Endothelial cell of umbilical vein (primary cell): ENCODE measurements around the gene TBC1D5. TPM values are rescaled to one million over a fixed set of nuclear protein-coding genes. Genes with fewer than 3 reads are reported as not detected.

Source experiments
- BruUV-seq: library from RNA; stranded (reverse); fragments of 400-500 nt; replicated peaks from 2 replicates; lab custom pipeline; 2021; lab: Mats Ljungman, UMichigan
- CTCF ChIA-PET: fragments of 300-600, 350-600 bp; sonication (Branson Sonifier 250); formaldehyde crosslinking; loops from one replicate; lab custom pipeline; 2021; ENCODE audit warnings: antibody characterized with exemption, inconsistent platforms; lab: Charles Lee
- POLR2A ChIA-PET: fragments of 300-600, 350-600 bp; sonication (Branson Sonifier 250); formaldehyde crosslinking; loops from one replicate; lab custom pipeline; 2021; ENCODE audit warnings: antibody characterized with exemption, inconsistent platforms; lab: Charles Lee
- DNase-seq: peaks from one replicate; pipeline ENCODE4 v3.0.0-alpha.2; 2011; ENCODE audit warnings: low read depth, low spot score
- FAIRE-seq: peaks from 2 replicates; lab custom pipeline; 2011; peaks lifted over from hg19 to GRCh38; lab: Jason Lieb, UNC
- H2AFZ ChIP-seq: 2 replicates; pipeline ENCODE4 v1.6.0; 2012; ENCODE audit warnings: low read depth, low read length, control low read depth, inconsistent platforms
- H3K27ac ChIP-seq: 2 replicates; pipeline ENCODE4 v1.5.1; 2011; ENCODE audit warnings: low read depth, mild to moderate bottlenecking, control low read depth, low read length, moderate library complexity; ENCODE audit not compliant: insufficient read depth
- H3K27me3 ChIP-seq, 2 experiments: 2 replicates each; pipeline versions ENCODE4 v1.6.0 to v1.6.1; 2011; ENCODE audit warnings: low read length in 2 of 2, mixed read lengths in 1 of 2; ENCODE audit not compliant: control insufficient read depth in 2 of 2, insufficient read depth in 2 of 2
- H3K36me3 ChIP-seq, 2 experiments: 2 replicates in 1 of 2; 3 replicates in 1 of 2; pipeline ENCODE4 v1.5.1; 2011; ENCODE audit warnings: low read length in 2 of 2, mild to moderate bottlenecking in 1 of 2, moderate library complexity in 1 of 2; ENCODE audit not compliant: control insufficient read depth in 2 of 2, insufficient read depth in 2 of 2; ENCODE audit errors: extremely low read depth in 1 of 2
- H3K4me1 ChIP-seq: 3 replicates; pipeline ENCODE4 v1.5.1; 2011; ENCODE audit warnings: mild to moderate bottlenecking, low read length; ENCODE audit not compliant: control insufficient read depth, insufficient read depth; ENCODE audit errors: extremely low read depth
- H3K4me2 ChIP-seq: 2 replicates; pipeline ENCODE4 v1.6.1; 2011; ENCODE audit warnings: low read length, control low read depth, mixed read lengths; ENCODE audit not compliant: insufficient read depth
- H3K4me3 ChIP-seq, 3 experiments: fragments of 200-600 bp in 1 of 3; sonication (generic), shearing (Covaris generic) in 1 of 3; replicated peaks in 1 of 3; 2 replicates each; pipeline ENCODE4 v1.5.1; 2011 to 2016; ENCODE audit warnings: control low read depth in 3 of 3, low read length in 3 of 3, mild to moderate bottlenecking in 2 of 3, inconsistent platforms in 1 of 3, low read depth in 1 of 3, moderate library complexity in 1 of 3; ENCODE audit not compliant: insufficient read depth in 1 of 3
- H3K79me2 ChIP-seq: 2 replicates; pipeline ENCODE4 v1.6.0; 2012; ENCODE audit warnings: low read length, inconsistent platforms; ENCODE audit not compliant: control insufficient read depth, insufficient read depth
- H3K9ac ChIP-seq: replicated peaks from 2 replicates; pipeline ENCODE3; 2011; ENCODE audit warnings: low read length, control low read depth; ENCODE audit not compliant: insufficient read depth; ENCODE audit errors: extremely low read depth
- H3K9me1 ChIP-seq: replicated peaks from 3 replicates; pipeline ENCODE4 v1.6.0; 2011; ENCODE audit warnings: mild to moderate bottlenecking, low read length; ENCODE audit not compliant: control insufficient read depth, insufficient read depth; ENCODE audit errors: extremely low read depth
- H3K9me3 ChIP-seq: replicated peaks from 2 replicates; pipeline ENCODE4 v1.5.1; 2012; ENCODE audit warnings: low read length, inconsistent platforms; ENCODE audit not compliant: control insufficient read depth, insufficient read depth
- H4K20me1 ChIP-seq: replicated peaks from 2 replicates; pipeline ENCODE3; 2011; ENCODE audit warnings: mild to moderate bottlenecking, low read length; ENCODE audit not compliant: control insufficient read depth, insufficient read depth; ENCODE audit errors: extremely low read depth
- EZH2 ChIP-seq: IDR thresholded peaks from 2 replicates; pipeline ENCODE4 v1.6.1; 2012; ENCODE audit warnings: borderline replicate concordance, low read depth, mild to moderate bottlenecking, moderate library complexity, low read length, inconsistent platforms; ENCODE audit not compliant: severe bottlenecking
- FOS ChIP-seq: IDR thresholded peaks from 2 replicates; pipeline ENCODE4 v1.6.1; 2011; ENCODE audit warnings: mild to moderate bottlenecking, low read length, moderate library complexity, borderline replicate concordance; ENCODE audit not compliant: insufficient read depth
- GATA2 ChIP-seq: IDR thresholded peaks from 2 replicates; pipeline ENCODE4 v1.7.0; 2011; ENCODE audit warnings: low read depth, mild to moderate bottlenecking, moderate library complexity, mixed read lengths, low read length; ENCODE audit not compliant: insufficient read length, insufficient read depth
- JUN ChIP-seq: IDR thresholded peaks from 2 replicates; pipeline ENCODE4 v1.6.1; 2011; ENCODE audit warnings: borderline replicate concordance, low read depth; ENCODE audit not compliant: insufficient read length, insufficient read depth
- MYC ChIP-seq: IDR thresholded peaks from one replicate; pipeline ENCODE4 v1.6.1; 2011; ENCODE audit warnings: mild to moderate bottlenecking, low read depth, low read length
- POLR2A ChIP-seq: IDR thresholded peaks from 2 replicates; pipeline ENCODE4 v1.6.1; 2012; ENCODE audit warnings: low read depth, mild to moderate bottlenecking, control low read depth, low read length
- POLR2AphosphoS5 ChIP-seq: IDR thresholded peaks from 2 replicates; pipeline ENCODE4 v1.6.1; 2012; ENCODE audit warnings: low read depth, mild to moderate bottlenecking, control low read depth, low read length, moderate library complexity; ENCODE audit not compliant: insufficient read depth
- dilution Hi-C: fragments of 300-500 bp; cut with MboI; formaldehyde crosslinking; loops from one replicate; pipeline ENCODE4 v1.15.0; 2019; ENCODE audit warnings: low sequenced_read_pairs; ENCODE audit not compliant: extremely low pct_ligation_motif_present
- intact Hi-C: fragments of 100-400 bp; cut with micrococcal nuclease; formaldehyde crosslinking; loops from one replicate; pipeline ENCODE4 v1.10.0; 2022
- polyA plus RNA-seq, 4 experiments: library from polyadenylated mRNA; depleted of rRNA in 3 of 4; stranded (reverse) in 3 of 4; unstranded in 1 of 4; fragments of >200 nt; gene quantifications; 2 replicates each; pipeline versions ENCODE4 v1.2.1 to v1.2.3, GENCODE V29; 2011 to 2012; ENCODE audit warnings: missing spikeins in 1 of 4
- total RNA-seq: library from RNA; stranded (reverse); gene quantifications from 2 replicates; pipeline ENCODE4 v1.2.3, GENCODE V29; 2021
- TF ChIP-seq, protein P1 (sequence below), 2 donors: IDR thresholded peaks; 1 replicate in 1 of 2; 2 replicates in 1 of 2; pipeline ENCODE4 v1.5.1; 2011; ENCODE audit warnings: low read length in 2 of 2, mild to moderate bottlenecking in 2 of 2, moderate library complexity in 2 of 2, control low read depth in 1 of 2, inconsistent platforms in 1 of 2, low read depth in 1 of 2; ENCODE audit not compliant: insufficient read depth in 1 of 2; ENCODE audit errors: extremely low read depth in 1 of 2
- TF ChIP-seq, protein P2 (sequence below): IDR thresholded peaks from 2 replicates; pipeline ENCODE4 v1.6.1; 2011; ENCODE audit not compliant: insufficient read depth, insufficient read length

TBC1D5 gene
- total and polyA plus RNA-seq, 2 donors (not counting 3 experiments of a cell fraction or from before 2014, with no cell fraction given): 17.5 to 44.7 TPM

DNA sequence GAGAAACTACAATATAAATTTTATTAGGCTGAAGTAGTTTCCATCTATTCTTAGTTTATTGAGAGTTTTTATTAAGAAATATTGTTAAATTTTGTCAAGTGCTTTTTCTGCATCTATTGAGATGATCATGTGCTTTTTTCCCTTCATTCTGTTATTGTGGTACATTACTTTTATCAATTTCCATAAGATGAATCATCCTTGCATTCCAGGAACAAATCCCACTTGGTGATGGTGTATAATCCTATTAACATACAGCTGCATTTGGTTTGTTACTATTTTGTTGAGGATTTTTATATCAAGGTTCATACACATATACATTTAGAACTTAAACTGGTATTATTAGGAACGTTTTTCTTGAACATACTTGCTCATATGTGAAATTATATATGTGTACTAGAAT is 199.8 kb downstream of the TBC1D5 start:
- H3K9me1 ChIP-seq: no peaks in the 10 kb centered on the region
- H3K9me3 ChIP-seq: no peaks in the 10 kb centered on the region
- CTCF ChIA-PET: interaction anchor here (1.8 kb wide), 1 partner anchor 9 kb away, joined by 5 read pairs; no protein-coding TSS in a partner anchor
- no TSS peak for BruUV-seq
- no peak overlapping the region for H3K27ac ChIP-seq
- no peak overlapping the region for H3K4me3 ChIP-seq
- H3K27me3 ChIP-seq: no peaks in the 10 kb centered on the region
- H4K20me1 ChIP-seq: no peaks in the 10 kb centered on the region
- POLR2A ChIA-PET: no interaction called here
- H3K4me1 ChIP-seq: no peaks in the 10 kb centered on the region
- no peak overlapping the region for H3K4me2 ChIP-seq
- intact Hi-C loops (no loop called here), dilution Hi-C loops (no loop called here)
- TF ChIP-seq GATA2: no peak
- TF ChIP-seq, protein P1, sequence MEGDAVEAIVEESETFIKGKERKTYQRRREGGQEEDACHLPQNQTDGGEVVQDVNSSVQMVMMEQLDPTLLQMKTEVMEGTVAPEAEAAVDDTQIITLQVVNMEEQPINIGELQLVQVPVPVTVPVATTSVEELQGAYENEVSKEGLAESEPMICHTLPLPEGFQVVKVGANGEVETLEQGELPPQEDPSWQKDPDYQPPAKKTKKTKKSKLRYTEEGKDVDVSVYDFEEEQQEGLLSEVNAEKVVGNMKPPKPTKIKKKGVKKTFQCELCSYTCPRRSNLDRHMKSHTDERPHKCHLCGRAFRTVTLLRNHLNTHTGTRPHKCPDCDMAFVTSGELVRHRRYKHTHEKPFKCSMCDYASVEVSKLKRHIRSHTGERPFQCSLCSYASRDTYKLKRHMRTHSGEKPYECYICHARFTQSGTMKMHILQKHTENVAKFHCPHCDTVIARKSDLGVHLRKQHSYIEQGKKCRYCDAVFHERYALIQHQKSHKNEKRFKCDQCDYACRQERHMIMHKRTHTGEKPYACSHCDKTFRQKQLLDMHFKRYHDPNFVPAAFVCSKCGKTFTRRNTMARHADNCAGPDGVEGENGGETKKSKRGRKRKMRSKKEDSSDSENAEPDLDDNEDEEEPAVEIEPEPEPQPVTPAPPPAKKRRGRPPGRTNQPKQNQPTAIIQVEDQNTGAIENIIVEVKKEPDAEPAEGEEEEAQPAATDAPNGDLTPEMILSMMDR (IDR thresholded peaks at IDR 0.05; ENCODE audit: extremely low read depth in 1 of 2, insufficient read depth in 1 of 2, low read depth in 1 of 2, low read length in 2 of 2): no peak
- TF ChIP-seq, protein P2, sequence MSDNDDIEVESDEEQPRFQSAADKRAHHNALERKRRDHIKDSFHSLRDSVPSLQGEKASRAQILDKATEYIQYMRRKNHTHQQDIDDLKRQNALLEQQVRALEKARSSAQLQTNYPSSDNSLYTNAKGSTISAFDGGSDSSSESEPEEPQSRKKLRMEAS: no peak
- no peak for TF ChIP-seq JUN
- no peak for TF ChIP-seq POLR2A
- no peak for TF ChIP-seq POLR2AphosphoS5
- TF ChIP-seq MYC: no peak
- no peak for TF ChIP-seq EZH2
- no peak for TF ChIP-seq FOS
- H2AFZ ChIP-seq: no peak overlapping the region
- DNase-seq: no peak
- H3K9ac ChIP-seq: no peak overlapping the region
- no peaks in the 10 kb centered on the region for H3K79me2 ChIP-seq
- no peaks in the 10 kb centered on the region for H3K36me3 ChIP-seq
- FAIRE-seq: no peak
